ENCODE results near the gene PEMT. TPM values are rescaled to one million over a fixed set of nuclear protein-coding genes. Genes with fewer than 3 reads are reported as not detected.

PEMT gene
- total RNA-seq, 4 donors from 2014 or later = 52.5 to 76.1 (median 62.6) TPM

DNA sequence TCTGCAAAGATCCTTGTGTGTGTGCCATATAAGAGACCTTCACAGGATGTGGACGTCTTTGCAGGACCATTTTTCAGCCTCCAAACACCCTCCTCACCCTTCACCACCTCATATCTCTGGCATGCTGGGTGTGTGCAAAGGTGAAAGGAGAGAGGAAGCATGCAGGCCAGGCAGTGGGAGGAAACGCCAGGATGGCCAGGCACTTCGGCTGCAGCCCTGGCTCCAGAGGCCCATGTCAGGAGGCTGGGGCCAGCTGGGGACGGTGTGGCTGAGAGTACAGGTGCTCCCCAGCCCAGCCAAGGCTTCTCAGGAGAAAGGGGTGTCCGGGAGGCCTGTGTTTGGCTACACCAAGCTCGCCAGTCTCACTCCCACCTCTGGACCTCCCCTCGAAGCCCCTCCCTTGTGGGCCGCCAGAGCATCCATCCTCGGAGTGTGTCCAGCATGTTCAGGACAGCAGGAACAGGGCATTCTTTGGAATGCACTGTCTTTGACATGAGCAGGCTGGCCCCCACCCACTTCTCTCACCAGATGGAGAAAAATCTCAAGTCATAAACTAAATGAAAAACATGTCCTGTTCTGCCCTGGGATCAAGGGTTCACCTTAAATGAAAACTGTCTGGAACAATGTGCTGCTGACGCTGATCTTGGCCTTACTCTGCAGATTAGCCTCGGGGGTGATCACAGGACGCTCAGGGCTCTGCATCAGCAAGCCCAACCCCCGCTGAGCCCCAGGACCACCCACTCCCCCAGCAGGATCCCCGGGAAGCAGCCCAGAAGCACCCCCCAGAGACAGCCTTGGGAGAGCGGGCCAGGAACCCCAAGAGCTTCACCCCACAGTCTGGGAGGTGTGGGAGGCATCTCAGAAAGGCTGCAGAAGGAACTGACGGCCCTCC lies 15.9 kb downstream of the PEMT start:
- no peak for DNase-seq

DNA sequence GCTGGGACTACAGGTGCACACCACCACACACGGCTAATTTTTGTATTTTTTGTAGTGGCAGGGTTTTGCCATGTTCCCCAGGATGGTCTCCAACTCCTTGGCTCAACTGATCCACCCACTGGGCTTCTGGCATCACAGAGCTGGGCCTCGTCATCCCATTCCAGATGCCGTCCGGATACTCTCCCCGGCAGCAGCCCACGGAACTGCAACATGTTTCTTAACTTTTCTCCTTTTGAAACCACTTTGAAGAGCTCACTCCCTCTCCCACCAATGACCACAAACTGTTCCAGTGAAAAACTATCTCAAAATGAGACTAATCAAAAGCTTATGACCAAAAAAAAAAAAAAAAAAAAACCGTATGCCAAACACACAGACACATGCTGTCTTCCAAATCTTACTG lies 17.6 kb downstream of the PEMT start:
- Histone ChIP-seq H3K27ac (no peak overlapping the region), H3K4me1 (peaks cover 0 to 7% of the 10 kb centered on the region in 2 donors), H3K4me3 (replicated peaks in 1 of 3) (no peak overlapping the region), H3K36me3 (peaks cover 0 to 4% of the 10 kb centered on the region in 2 donors), H3K27me3 (no peaks in the 10 kb centered on the region), H3K9me3 (no peaks in the 10 kb centered on the region)
- no peak for DNase-seq
- TF ChIP-seq, protein P1, sequence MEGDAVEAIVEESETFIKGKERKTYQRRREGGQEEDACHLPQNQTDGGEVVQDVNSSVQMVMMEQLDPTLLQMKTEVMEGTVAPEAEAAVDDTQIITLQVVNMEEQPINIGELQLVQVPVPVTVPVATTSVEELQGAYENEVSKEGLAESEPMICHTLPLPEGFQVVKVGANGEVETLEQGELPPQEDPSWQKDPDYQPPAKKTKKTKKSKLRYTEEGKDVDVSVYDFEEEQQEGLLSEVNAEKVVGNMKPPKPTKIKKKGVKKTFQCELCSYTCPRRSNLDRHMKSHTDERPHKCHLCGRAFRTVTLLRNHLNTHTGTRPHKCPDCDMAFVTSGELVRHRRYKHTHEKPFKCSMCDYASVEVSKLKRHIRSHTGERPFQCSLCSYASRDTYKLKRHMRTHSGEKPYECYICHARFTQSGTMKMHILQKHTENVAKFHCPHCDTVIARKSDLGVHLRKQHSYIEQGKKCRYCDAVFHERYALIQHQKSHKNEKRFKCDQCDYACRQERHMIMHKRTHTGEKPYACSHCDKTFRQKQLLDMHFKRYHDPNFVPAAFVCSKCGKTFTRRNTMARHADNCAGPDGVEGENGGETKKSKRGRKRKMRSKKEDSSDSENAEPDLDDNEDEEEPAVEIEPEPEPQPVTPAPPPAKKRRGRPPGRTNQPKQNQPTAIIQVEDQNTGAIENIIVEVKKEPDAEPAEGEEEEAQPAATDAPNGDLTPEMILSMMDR (IDR thresholded peaks at IDR 0.05) = no peak
- no peak for TF ChIP-seq POLR2A (IDR thresholded peaks at IDR 0.05)
- WGBS, 2 donors = 82 to 90% methylated on average over 7 of the region's 7 CpGs
- intact Hi-C loops (cut with DNase I) = loop anchor here (5.0 kb wide), 1 partner anchor 68 kb away; no protein-coding TSS in a partner anchor

More for the DNA sequence above, 15.9 kb downstream of the PEMT start:
- Histone ChIP-seq H3K27me3 (no peaks in the 10 kb centered on the region), H3K4me1 (peaks cover 0 to 2% of the 10 kb centered on the region in 2 donors), H3K9me3 (no peaks in the 10 kb centered on the region), H3K27ac (no peak overlapping the region), H3K36me3 (peaks cover 0 to 4% of the 10 kb centered on the region in 2 donors), H3K4me3 (replicated peaks in 1 of 3) (no peak overlapping the region)
- TF ChIP-seq, protein P1 (IDR thresholded peaks at IDR 0.05) = no peak
- TF ChIP-seq POLR2A (IDR thresholded peaks at IDR 0.05) = no peak
- 83 to 86% methylated on average over 12 to 15 of the region's 16 CpGs for WGBS, 2 donors
- intact Hi-C loops (cut with DNase I) = no loop called here

DNA sequence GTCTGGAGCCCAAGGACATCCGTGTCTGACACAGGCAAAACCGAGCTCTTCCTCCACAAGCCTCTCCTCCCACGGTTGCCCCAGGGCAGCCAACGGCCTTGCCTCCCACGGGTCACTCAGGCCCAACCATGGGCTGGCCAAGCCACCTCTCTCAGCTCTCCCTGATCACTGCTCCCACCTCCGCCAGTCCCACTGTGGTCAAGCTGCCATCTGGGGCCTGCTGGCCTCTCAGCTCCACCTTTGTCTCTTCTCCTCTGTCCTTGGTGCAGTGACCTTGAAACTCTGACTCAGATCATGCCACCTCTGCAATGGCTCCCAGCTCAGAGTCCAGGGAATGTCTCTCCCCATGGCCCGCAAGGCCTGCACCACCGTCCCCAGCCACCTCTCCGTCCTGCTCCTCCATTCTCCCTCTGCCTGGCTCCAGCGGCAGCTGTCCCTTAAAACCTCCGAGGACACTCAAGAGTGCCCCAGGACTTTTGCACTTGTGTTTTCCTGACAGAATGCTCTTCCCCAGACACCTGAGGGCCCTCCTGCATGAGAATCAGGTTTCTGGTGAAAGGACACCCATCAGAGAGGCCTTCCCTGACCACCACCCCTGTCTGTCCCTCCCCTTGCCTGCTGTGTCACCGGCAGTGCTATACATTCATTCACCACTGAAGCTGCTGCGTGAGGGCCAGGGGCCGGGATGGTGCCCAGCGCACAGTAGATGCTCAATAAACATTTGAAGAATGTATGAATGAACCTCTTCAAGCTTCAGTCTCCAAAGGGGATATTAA lies 19.3 kb downstream of the PEMT start:
- TF ChIP-seq POLR2A (IDR thresholded peaks at IDR 0.05) = no peak
- TF ChIP-seq, protein P1 (IDR thresholded peaks at IDR 0.05) = no peak
- H3K27me3 ChIP-seq = no peaks in the 10 kb centered on the region
- peaks cover 0 to 4% of the 10 kb centered on the region in 2 donors for H3K36me3 ChIP-seq
- no peak overlapping the region for H3K27ac ChIP-seq
- H3K4me3 ChIP-seq (replicated peaks in 1 of 3) = no peak overlapping the region
- no peak for DNase-seq
- H3K4me1 ChIP-seq = peaks cover 9 to 24% of the 10 kb centered on the region in 2 donors
- no peaks in the 10 kb centered on the region for H3K9me3 ChIP-seq
- intact Hi-C loops (cut with DNase I) = loop anchor here (5.0 kb wide), 1 partner anchor 70 kb away; no protein-coding TSS in a partner anchor
- 89 to 92% methylated on average over 15 of the region's 15 CpGs for WGBS, 2 donors

DNA sequence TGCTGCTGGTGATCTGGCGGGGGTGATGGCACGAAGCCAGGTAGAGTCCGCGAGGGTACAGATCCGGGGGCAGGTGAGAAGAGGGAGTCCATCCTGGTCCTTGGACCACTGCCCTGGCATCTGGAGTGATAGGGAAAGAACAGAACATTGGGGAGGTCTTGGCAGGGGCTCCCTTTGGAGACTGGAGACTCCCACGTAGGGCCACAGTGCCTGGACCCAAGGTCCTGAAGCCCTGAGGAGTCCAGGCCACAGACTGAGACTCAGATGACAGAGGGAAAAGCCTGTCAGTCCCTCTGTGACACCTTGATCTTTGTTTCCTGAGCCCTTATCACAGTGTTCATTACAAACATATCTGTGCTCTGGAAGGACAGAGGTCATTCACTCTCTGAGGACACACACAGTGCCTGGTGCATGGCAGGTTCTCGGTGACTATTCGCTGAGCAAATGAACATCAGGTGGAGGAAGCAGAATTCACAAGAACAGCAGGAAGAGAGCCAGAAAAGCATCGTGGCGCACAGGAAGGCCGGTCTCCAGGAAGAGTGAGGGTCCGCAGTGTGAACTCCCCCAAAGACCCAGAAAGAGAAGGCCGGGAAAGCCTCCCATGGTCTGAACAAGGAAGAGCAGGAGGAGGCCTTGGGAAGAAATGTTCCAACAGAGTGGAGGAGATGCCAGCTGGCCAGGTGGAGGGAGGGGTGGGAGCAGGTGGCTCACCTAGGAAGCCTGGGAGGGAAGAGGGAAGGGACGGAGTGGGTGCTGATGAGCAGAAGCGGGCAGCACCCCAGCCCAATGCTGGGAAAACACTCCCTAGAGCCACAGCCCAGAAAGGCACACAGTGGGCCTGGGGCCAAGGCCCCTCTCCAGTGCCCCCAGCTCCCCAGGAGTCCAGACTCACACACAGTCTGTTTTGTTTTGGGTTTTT lies 20.5 kb downstream of the PEMT start:
- DNase-seq = peak; percentile 59 to 61
- intact Hi-C loops (cut with DNase I) = loop anchor here (5.0 kb wide), 1 partner anchor 71 kb away; no protein-coding TSS in a partner anchor

More for the DNA sequence above, 20.5 kb downstream of the PEMT start:
- TF ChIP-seq, protein P1 (IDR thresholded peaks at IDR 0.05) = no peak
- no peak for TF ChIP-seq POLR2A (IDR thresholded peaks at IDR 0.05)
- peaks cover 20 to 36% of the 10 kb centered on the region in 2 donors for H3K4me1 ChIP-seq
- no peaks in the 10 kb centered on the region for H3K27me3 ChIP-seq
- no peaks in the 10 kb centered on the region for H3K9me3 ChIP-seq
- no peaks in the 10 kb centered on the region for H3K36me3 ChIP-seq
- H3K4me3 ChIP-seq (replicated peaks in 1 of 3) = no peak overlapping the region
- no peak overlapping the region for H3K27ac ChIP-seq
- WGBS, 2 donors = 76 to 79% methylated on average over 12 to 15 of the region's 15 CpGs
